Measurements from ENCODE around the gene MAGI1.
A peak's percentile ranks its signal among the peaks of the same experiment; 100 is the strongest.

The MAGI1 gene

DNA sequence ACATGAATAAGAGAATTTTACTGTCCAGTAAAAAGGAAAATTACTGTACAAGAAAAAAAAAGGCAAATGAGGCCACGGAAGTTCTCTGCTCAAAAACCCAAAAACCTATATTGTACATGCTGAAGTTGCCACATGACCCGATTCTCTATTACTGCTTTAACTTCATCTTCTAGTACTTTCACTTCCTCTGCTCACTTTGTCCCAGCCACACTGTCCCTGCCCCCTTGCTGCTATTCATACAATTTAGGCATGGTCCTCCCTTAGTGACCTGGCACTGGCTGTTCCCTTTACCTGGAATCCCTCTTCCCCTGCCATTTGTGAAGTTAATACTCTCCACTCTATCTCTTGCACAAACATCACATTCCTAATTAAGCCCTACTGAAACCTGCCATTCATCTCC lies 457.4 kb downstream of the MAGI1 start:
- TF ChIP-seq, protein P1, sequence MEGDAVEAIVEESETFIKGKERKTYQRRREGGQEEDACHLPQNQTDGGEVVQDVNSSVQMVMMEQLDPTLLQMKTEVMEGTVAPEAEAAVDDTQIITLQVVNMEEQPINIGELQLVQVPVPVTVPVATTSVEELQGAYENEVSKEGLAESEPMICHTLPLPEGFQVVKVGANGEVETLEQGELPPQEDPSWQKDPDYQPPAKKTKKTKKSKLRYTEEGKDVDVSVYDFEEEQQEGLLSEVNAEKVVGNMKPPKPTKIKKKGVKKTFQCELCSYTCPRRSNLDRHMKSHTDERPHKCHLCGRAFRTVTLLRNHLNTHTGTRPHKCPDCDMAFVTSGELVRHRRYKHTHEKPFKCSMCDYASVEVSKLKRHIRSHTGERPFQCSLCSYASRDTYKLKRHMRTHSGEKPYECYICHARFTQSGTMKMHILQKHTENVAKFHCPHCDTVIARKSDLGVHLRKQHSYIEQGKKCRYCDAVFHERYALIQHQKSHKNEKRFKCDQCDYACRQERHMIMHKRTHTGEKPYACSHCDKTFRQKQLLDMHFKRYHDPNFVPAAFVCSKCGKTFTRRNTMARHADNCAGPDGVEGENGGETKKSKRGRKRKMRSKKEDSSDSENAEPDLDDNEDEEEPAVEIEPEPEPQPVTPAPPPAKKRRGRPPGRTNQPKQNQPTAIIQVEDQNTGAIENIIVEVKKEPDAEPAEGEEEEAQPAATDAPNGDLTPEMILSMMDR (IDR thresholded peaks at IDR 0.05; ENCODE audit: insufficient read depth, missing control alignments): no peak
- DNase-seq (ENCODE audit: insufficient read length, low spot score): no peak
- no peak for FAIRE-seq

DNA sequence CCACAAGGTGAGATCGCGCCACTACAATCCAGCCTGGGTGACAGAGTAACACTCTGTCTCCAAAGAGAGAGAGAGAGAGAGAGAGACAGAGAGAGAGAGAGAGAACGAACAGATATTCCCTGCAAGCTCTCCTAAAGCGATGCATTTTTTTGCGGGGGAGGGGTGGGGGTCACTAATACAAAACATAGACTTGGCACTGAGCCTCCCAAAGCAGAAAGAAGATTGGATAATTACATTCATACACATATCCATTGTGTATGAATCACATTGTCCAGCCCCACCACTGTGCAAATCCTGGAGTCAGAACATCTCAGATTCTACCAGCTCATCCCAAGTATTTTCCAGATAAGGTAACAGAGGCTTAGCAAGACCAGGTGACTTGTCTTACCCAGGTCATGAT lies 459.9 kb downstream of the MAGI1 start:
- no peak for FAIRE-seq
- TF ChIP-seq, protein P1 (IDR thresholded peaks at IDR 0.05; ENCODE audit: insufficient read depth, missing control alignments): no peak
- no peak for DNase-seq (ENCODE audit: insufficient read length, low spot score)

DNA sequence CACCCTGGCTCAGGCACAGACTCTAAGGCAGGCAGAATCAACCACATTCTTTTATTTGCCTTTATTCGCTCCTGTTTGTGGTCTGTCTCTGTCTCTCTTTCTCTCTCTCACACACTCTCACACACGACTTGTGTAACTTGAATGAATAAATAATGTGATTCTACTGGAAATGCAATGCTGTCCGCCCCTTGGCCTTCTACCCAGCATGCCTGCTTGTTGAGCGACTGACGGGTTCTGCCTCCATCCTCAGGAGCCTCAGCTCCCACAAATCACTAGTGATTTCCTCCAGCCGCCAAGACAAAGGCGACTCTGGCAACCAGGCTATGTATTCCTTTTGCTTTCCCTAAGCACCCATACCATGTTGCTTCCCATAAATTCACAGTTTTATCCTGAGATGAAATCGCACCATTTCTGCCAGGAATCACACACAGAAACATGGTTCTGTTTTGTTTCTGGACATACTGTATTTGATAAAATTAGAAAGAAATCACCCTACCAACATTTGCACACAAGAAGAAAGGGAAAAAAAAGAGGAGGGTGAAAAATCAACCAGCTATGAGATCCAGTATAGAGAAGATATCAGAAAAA lies 460.8 kb downstream of the MAGI1 start:
- FAIRE-seq: no peak
- TF ChIP-seq, protein P1 (IDR thresholded peaks at IDR 0.05; ENCODE audit: insufficient read depth, missing control alignments): no peak
- no peak for DNase-seq (ENCODE audit: insufficient read length, low spot score)

DNA sequence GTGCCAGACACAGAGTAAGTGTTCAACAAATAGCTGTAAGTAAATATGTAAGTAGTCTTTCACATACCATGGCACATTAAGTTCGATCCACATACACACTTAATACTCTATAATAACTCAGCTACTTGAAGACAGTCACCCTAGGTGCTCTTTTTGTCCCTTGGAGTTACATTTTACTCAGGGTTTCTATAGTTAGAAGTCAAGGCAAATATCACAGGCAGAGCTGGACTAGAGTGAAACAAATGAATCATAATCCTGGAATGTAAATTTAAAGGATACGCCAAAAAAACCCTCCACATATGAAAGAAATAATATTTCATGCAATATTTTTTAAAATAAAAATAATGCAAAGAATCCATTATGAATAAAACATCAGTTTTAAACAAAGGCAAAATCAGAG lies 461.8 kb downstream of the MAGI1 start:
- FAIRE-seq (no peak), DNase-seq (ENCODE audit: insufficient read length, low spot score) (no peak)
- TF ChIP-seq, protein P1 (IDR thresholded peaks at IDR 0.05; ENCODE audit: insufficient read depth, missing control alignments): no peak

DNA sequence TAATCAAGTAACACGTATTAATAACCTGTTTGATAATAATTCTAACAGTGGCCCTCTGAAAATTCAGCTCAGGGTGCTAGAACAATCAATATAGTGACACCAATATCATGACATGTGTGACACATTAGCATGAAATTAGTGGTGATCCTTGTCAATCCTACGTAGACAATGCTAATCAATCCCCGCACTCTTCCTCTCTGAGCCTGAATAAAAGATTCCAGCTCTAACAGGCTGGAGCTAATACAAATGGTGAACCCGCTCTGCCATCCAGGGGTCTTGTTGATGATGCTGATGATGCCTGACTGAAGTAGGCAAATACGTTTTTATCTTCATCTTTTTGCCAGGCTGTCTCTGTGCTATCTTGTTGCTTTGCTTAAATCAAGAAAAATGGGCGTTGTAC lies 462.5 kb downstream of the MAGI1 start:
- FAIRE-seq: peak; percentile 44
- TF ChIP-seq, protein P1 (IDR thresholded peaks at IDR 0.05; ENCODE audit: insufficient read depth, missing control alignments): no peak

DNA sequence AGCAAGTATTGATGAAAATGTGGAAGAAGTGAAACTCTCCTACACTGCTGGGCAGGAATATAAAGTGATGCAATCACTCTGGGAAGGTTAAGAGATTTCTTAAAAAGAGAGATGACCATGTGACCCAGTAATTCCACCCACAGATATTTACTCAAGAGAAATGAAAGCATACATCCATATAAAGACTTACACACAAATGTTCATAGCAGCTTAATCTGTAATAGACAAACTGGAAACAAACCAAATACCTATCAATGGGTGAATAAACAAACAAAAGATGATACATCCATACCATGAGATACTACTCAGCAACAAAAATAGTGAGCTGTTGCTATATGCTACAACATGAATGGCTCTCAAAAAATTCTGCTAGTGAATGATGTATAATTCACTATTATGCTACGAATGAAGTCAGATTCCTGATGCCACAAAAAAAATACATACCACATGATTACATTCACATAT lies 463.3 kb downstream of the MAGI1 start:
- DNase-seq (ENCODE audit: insufficient read length, low spot score) (no peak), FAIRE-seq (no peak)
- TF ChIP-seq, protein P1 (IDR thresholded peaks at IDR 0.05; ENCODE audit: insufficient read depth, missing control alignments): no peak

More for the DNA sequence above, 462.5 kb downstream of the MAGI1 start:
- DNase-seq (ENCODE audit: insufficient read length, low spot score): no peak

DNA sequence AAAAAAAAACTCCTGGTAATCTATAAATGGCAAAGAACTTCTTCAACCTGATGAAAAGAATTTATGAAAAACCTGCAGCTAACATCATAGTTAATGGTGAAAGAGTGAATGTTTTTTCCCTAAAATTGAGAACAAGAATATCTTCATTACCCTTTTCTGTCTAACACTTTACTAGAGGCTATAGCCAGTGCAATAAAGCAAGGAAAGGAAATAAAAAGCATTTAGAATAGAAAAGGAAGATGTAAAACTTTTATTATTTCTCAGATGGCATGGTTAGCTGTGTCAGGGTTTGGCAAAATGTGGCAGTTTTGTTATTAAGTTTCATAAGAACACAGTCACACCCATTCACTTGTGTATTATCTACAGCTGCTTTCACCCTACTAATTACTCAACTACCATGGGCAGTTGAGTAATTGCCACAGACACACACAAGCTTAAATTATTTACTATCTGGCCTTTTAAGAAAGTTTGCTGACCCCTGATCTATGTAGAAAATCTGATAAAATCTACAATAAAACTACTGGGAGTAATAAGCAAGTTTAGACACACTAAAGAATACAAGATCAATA lies 465.1 kb downstream of the MAGI1 start:
- TF ChIP-seq, protein P1 (IDR thresholded peaks at IDR 0.05; ENCODE audit: insufficient read depth, missing control alignments): no peak
- no peak for DNase-seq (ENCODE audit: insufficient read length, low spot score)
- FAIRE-seq: no peak

Data from D721Med (cell line).